CD14-positive monocyte (primary cell): ENCODE results near the gene ISX. TPM values are rescaled to one million over a fixed set of nuclear protein-coding genes. Genes with fewer than 3 reads are reported as not detected.
"Not testable (repeated sequence)": the region's sequence is repeated elsewhere in the genome, so short reads cannot be mapped to it uniquely, and the experiment has no call there.

Experiments
- DNase-seq, 3 donors: peaks; one replicate each; pipeline ENCODE4 v3.0.0-alpha.2; 2011 to 2022
- H2AFZ ChIP-seq: 2 replicates; pipeline ENCODE4 v1.6.0; 2012; ENCODE audit warnings: mild to moderate bottlenecking, low read depth, low read length, inconsistent platforms; ENCODE audit not compliant: insufficient read depth, poor library complexity, severe bottlenecking
- H3K27ac ChIP-seq, 2 donors: 1 replicate in 1 of 2; 2 replicates in 1 of 2; pipeline ENCODE4 v1.5.1; 2012 to 2013; ENCODE audit warnings: low read length in 2 of 2, control low read depth in 1 of 2, inconsistent platforms in 1 of 2, low read depth in 1 of 2, mild to moderate bottlenecking in 1 of 2
- H3K27me3 ChIP-seq, 2 donors: one replicate each; pipeline versions ENCODE4 v1.6.0 to v1.6.1; 2011 to 2013; ENCODE audit warnings: low read length in 2 of 2; ENCODE audit not compliant: control insufficient read depth in 2 of 2, insufficient read depth in 2 of 2
- H3K36me3 ChIP-seq, 2 donors: replicated peaks in 1 of 2; 1 replicate in 1 of 2; 2 replicates in 1 of 2; pipeline versions ENCODE4 v1.5.1 to v1.6.1; 2012 to 2013; ENCODE audit warnings: low read length in 2 of 2, control low read depth in 1 of 2, inconsistent platforms in 1 of 2, mild to moderate bottlenecking in 1 of 2; ENCODE audit not compliant: insufficient read depth in 2 of 2, control insufficient read depth in 1 of 2
- H3K4me1 ChIP-seq, 2 donors: 1 replicate in 1 of 2; 2 replicates in 1 of 2; pipeline versions ENCODE4 v1.5.1 to v1.6.1; 2012 to 2013; ENCODE audit warnings: low read length in 2 of 2, control low read depth in 1 of 2, inconsistent platforms in 1 of 2, mild to moderate bottlenecking in 1 of 2, moderate library complexity in 1 of 2; ENCODE audit not compliant: insufficient read depth in 2 of 2, control insufficient read depth in 1 of 2
- H3K4me2 ChIP-seq: replicated peaks from 2 replicates; pipeline ENCODE3; 2012; ENCODE audit warnings: low read length, moderate library complexity, mild to moderate bottlenecking; ENCODE audit not compliant: poor library complexity, severe bottlenecking; ENCODE audit errors: extremely low read depth
- H3K4me3 ChIP-seq, 3 experiments: fragments of 200-600 bp in 1 of 3; sonication (generic) in 1 of 3; replicated peaks in 1 of 3; 1 replicate in 2 of 3; 2 replicates in 1 of 3; pipeline ENCODE4 v1.5.1; 2011 to 2013; ENCODE audit warnings: low read length in 3 of 3, mild to moderate bottlenecking in 3 of 3, control low read depth in 2 of 3, low read depth in 2 of 3, inconsistent platforms in 1 of 3, moderate library complexity in 1 of 3
- H3K79me2 ChIP-seq: 2 replicates; pipeline ENCODE4 v1.6.0; 2012; ENCODE audit warnings: mild to moderate bottlenecking, control low read depth, inconsistent platforms, low read length, moderate library complexity; ENCODE audit not compliant: insufficient read depth
- H3K9ac ChIP-seq: 2 replicates; pipeline ENCODE4 v1.6.0; 2017; ENCODE audit warnings: low read length, mild to moderate bottlenecking; ENCODE audit not compliant: insufficient read depth, poor library complexity, severe bottlenecking
- H3K9me3 ChIP-seq, 2 donors: replicated peaks in 1 of 2; 1 replicate in 1 of 2; 2 replicates in 1 of 2; pipeline versions ENCODE4 v1.5.1 to v1.6.1; 2012 to 2013; ENCODE audit warnings: low read length in 2 of 2, control low read depth in 1 of 2; ENCODE audit not compliant: control insufficient read depth in 1 of 2, insufficient read depth in 1 of 2
- H4K20me1 ChIP-seq: 2 replicates; pipeline ENCODE4 v1.6.0; 2012; ENCODE audit warnings: mild to moderate bottlenecking, low read length, control low read depth, moderate library complexity; ENCODE audit not compliant: insufficient read depth
- H3K27ac Mint-ChIP-seq, 7 donors: one replicate each; pipeline ENCODE4 v1.8.0; 2020; ENCODE audit warnings: mild to moderate bottlenecking in 7 of 7, mixed read lengths in 7 of 7, moderate library complexity in 6 of 7, inconsistent platforms in 2 of 7
- H3K27me3 Mint-ChIP-seq, 3 donors: one replicate each; pipeline ENCODE4 v1.8.0; 2021 to 2022; ENCODE audit warnings: low read depth in 3 of 3, mild to moderate bottlenecking in 3 of 3, mixed read lengths in 3 of 3, moderate library complexity in 3 of 3, inconsistent platforms in 1 of 3
- H3K36me3 Mint-ChIP-seq, 2 donors: one replicate each; pipeline ENCODE4 v1.8.0; 2020; ENCODE audit warnings: mixed read lengths in 2 of 2, inconsistent platforms in 1 of 2, mild to moderate bottlenecking in 1 of 2
- H3K4me1 Mint-ChIP-seq: one replicate; pipeline ENCODE4 v1.8.0; 2020; ENCODE audit warnings: mild to moderate bottlenecking, mixed read lengths
- H3K4me3 Mint-ChIP-seq, 2 donors: one replicate each; pipeline ENCODE4 v1.8.0; 2020; ENCODE audit warnings: mild to moderate bottlenecking in 2 of 2, mixed read lengths in 2 of 2, moderate library complexity in 1 of 2
- H3K9me3 Mint-ChIP-seq, 7 donors: one replicate each; pipeline ENCODE4 v1.8.0; 2020 to 2022; ENCODE audit warnings: mixed read lengths in 7 of 7, mild to moderate bottlenecking in 6 of 7, moderate library complexity in 6 of 7, inconsistent platforms in 2 of 7
- WGBS: methylation state at CpG from one replicate; pipeline ENCODE4 v1.1.5; 2013; ENCODE audit warnings: missing lambda C conversion rate; ENCODE audit not compliant: insufficient coverage; 5-methylcytosine and 5-hydroxymethylcytosine counted together
- intact Hi-C, 2 donors: fragments of 100-400 bp; cut with micrococcal nuclease; formaldehyde crosslinking; loops; one replicate each; pipeline versions ENCODE4 v1.15.0 to v1.15.1; 2023
- polyA plus RNA-seq, 3 donors: library from polyadenylated mRNA; depleted of rRNA in 1 of 3; unstranded in 2 of 3; stranded (reverse) in 1 of 3; fragments of 300-500 nt in 2 of 3; fragments of >200 nt in 1 of 3; fragmentation: Illumina TruSeq in 2 of 3; gene quantifications; 1 replicate in 2 of 3; 2 replicates in 1 of 3; pipeline ENCODE4 v1.2.3, GENCODE V29; 2012 to 2021
- TF ChIP-seq, protein P1 (sequence below): fragments of 200-600 bp; IDR thresholded peaks from one replicate; pipeline ENCODE4 v1.8.0; 2022; ENCODE audit warnings: antibody characterized with exemption, mild to moderate bottlenecking

ISX gene
- polyA plus RNA-seq, 3 donors, result not detected

DNA sequence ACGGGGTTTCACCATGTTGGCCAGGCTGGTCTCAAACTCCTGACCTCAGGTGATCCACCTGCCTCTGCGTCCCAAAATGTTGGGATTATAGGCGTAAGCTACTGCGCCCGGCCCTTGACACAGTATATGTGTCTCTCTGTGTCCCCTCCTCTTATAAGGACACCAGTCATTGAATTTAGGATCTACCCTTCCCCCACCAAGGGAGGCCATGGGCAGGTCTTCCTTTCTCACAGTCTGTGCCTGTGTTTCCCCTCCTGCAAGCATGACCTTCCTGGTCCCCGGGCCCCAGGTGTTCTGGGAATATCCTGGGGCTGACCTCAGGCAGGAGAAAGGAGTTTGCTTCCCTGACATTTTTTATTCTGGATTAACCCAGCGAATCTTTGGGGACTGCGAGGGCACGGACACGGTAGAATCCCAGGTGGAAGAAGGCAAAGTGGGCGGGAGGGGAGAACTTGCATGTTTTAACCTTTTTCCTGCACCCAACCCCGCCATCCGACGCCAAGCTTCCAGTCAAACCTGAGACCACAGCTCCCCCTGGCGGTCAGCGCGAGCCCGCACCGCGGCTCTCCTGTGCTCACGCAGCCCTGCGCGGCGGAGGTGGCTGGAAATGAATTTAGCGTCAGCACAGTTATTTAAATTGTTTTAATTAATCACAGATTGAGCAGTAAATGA, 42.1 kb upstream of the ISX start:
- H4K20me1 ChIP-seq, result no peaks in the 10 kb centered on the region
- Mint-ChIP-seq H3K27me3 (peaks cover 4 to 26% (median 4%) of the 10 kb centered on the region in 3 donors), H3K27ac (peak overlapping the region in 1 of 7 donors; percentile 35), H3K4me1 (peaks cover 3% of the 10 kb centered on the region), H3K4me3 (peak overlapping the region in 1 of 2 donors; percentile 43), H3K9me3 (peaks cover 0 to 4% (median 0%) of the 10 kb centered on the region in 7 donors), H3K36me3 (no peaks in the 10 kb centered on the region)
- H3K36me3 ChIP-seq, result no peaks in the 10 kb centered on the region
- H3K4me1 ChIP-seq, result no peaks in the 10 kb centered on the region
- no peaks in the 10 kb centered on the region for H3K79me2 ChIP-seq
- H3K9ac ChIP-seq, result no peak overlapping the region
- H2AFZ ChIP-seq, result peak overlapping the region; percentile 16
- H3K4me3 ChIP-seq, result no peak overlapping the region
- H3K9me3 ChIP-seq, result no peaks in the 10 kb centered on the region
- H3K4me2 ChIP-seq, result no peak overlapping the region
- no peaks in the 10 kb centered on the region for H3K27me3 ChIP-seq
- intact Hi-C loops, result loop anchor here in 1 of 2 donors (5.0 kb wide), 1 partner anchor 1722 kb away; no protein-coding TSS in a partner anchor
- TF ChIP-seq, protein P1, sequence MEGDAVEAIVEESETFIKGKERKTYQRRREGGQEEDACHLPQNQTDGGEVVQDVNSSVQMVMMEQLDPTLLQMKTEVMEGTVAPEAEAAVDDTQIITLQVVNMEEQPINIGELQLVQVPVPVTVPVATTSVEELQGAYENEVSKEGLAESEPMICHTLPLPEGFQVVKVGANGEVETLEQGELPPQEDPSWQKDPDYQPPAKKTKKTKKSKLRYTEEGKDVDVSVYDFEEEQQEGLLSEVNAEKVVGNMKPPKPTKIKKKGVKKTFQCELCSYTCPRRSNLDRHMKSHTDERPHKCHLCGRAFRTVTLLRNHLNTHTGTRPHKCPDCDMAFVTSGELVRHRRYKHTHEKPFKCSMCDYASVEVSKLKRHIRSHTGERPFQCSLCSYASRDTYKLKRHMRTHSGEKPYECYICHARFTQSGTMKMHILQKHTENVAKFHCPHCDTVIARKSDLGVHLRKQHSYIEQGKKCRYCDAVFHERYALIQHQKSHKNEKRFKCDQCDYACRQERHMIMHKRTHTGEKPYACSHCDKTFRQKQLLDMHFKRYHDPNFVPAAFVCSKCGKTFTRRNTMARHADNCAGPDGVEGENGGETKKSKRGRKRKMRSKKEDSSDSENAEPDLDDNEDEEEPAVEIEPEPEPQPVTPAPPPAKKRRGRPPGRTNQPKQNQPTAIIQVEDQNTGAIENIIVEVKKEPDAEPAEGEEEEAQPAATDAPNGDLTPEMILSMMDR, result peak; percentile 92
- WGBS, result 27% methylated on average over 13 of the region's 25 CpGs
- H3K27ac ChIP-seq, result no peak overlapping the region
- DNase-seq, result peak in 2 of 3 donors; percentile 12 to 25

DNA sequence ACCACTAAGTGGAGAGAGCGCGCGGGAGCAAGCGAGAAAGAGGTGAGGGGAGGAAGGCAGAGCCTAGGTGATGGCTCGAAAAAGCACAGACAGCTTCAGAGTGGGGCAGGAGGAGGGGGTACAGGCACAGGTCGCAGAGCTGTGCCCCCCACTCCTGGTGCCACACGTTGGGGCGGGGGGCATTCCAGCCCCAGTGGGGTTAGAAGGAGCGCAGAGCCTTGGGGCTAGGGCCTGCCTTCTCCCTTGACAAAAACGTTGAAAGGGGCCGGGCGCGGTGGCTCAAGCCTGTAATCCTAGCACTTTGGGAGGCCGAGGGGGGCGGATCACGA, 41.6 kb upstream of the ISX start:
- H3K27ac ChIP-seq, result no peak overlapping the region
- H3K9me3 ChIP-seq, result no peaks in the 10 kb centered on the region
- Mint-ChIP-seq H3K9me3 (peaks cover 0 to 4% (median 0%) of the 10 kb centered on the region in 7 donors), H3K27ac (peak overlapping the region in 1 of 7 donors; percentile 35), H3K4me1 (peaks cover 3% of the 10 kb centered on the region), H3K27me3 (peaks cover 4 to 28% (median 4%) of the 10 kb centered on the region in 3 donors), H3K4me3 (peak overlapping the region in 1 of 2 donors; percentile 43), H3K36me3 (no peaks in the 10 kb centered on the region)
- no peak overlapping the region for H3K9ac ChIP-seq
- no peaks in the 10 kb centered on the region for H3K79me2 ChIP-seq
- H3K27me3 ChIP-seq, result no peaks in the 10 kb centered on the region
- H3K36me3 ChIP-seq, result no peaks in the 10 kb centered on the region
- TF ChIP-seq, protein P1, result peak; percentile 57
- H3K4me3 ChIP-seq, result no peak overlapping the region
- intact Hi-C loops, result loop anchor here in 1 of 2 donors (5.0 kb wide), 1 partner anchor 1722 kb away; no protein-coding TSS in a partner anchor
- no peaks in the 10 kb centered on the region for H3K4me1 ChIP-seq
- H3K4me2 ChIP-seq, result no peak overlapping the region
- WGBS, result 15% methylated on average over 8 of the region's 16 CpGs
- H2AFZ ChIP-seq, result peak overlapping the region; percentile 16
- H4K20me1 ChIP-seq, result no peaks in the 10 kb centered on the region
- DNase-seq, result no peak

DNA sequence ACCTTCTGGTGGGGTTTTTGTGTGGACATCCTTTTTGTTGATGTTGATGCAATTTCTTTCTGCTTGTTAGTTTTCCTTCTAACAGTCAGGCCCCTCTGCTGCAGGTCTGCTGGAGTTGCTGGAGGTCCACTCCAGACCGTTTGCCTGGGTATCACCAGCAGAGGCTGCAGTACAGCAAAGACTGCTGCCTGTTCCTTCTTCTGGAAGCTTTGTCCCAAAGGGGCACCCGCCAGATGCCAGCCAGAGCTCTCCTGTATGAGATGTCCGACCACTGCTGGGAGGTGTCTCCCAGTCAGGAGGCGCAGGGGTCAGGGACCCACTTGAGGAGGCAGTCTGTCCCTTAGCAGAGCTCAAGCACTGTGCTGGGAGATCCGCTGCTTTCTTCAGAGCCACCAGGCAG, 35.8 kb upstream of the ISX start:
- H3K9me3 ChIP-seq, H3K36me3 ChIP-seq, H3K4me3 ChIP-seq, H3K9me3 Mint-ChIP-seq, DNase-seq, H2AFZ ChIP-seq, H3K4me3 Mint-ChIP-seq, H3K9ac ChIP-seq, H3K27ac ChIP-seq, H4K20me1 ChIP-seq, H3K27me3 ChIP-seq, intact Hi-C loops, H3K4me2 ChIP-seq, H3K79me2 ChIP-seq, H3K36me3 Mint-ChIP-seq, H3K27ac Mint-ChIP-seq, H3K4me1 Mint-ChIP-seq, H3K4me1 ChIP-seq: not testable (repeated sequence)
- peaks cover 2 to 16% (median 6%) of the 10 kb centered on the region in 3 donors for H3K27me3 Mint-ChIP-seq
- WGBS, result 96% methylated on average over 5 of the region's 5 CpGs
